OCI-LY3 (cell line): ENCODE measurements around the gene CHI3L2.

Source experiments
- H2AFZ ChIP-seq: fragments of 200-600, 300-600 bp; shearing (Covaris generic); 2 replicates; pipeline ENCODE4 v1.6.0; 2014; ENCODE audit warnings: antibody characterized with exemption, low read depth, low read length
- H3K27ac ChIP-seq: fragments of 200-600, 300-600 bp; sonication (generic); 2 replicates; pipeline ENCODE4 v1.5.1; 2014; ENCODE audit warnings: mild to moderate bottlenecking, low read length, moderate library complexity, mixed read lengths
- H3K27me3 ChIP-seq: fragments of 200-600, 300-600 bp; sonication (generic); 2 replicates; pipeline ENCODE4 v1.6.1; 2014; ENCODE audit warnings: low read depth, low read length, mixed read lengths
- H3K36me3 ChIP-seq: fragments of 200-600, 300-600 bp; sonication (generic); replicated peaks from 2 replicates; pipeline ENCODE3; 2014; ENCODE audit warnings: low read depth, low read length, mixed read lengths
- H3K4me1 ChIP-seq: fragments of 300-600, 200-600 bp; sonication (generic); 2 replicates; pipeline ENCODE4 v1.6.1; 2014; ENCODE audit warnings: low read length, mixed read lengths
- H3K4me2 ChIP-seq: fragments of 200-600, 300-600 bp; sonication (generic); 2 replicates; pipeline ENCODE4 v1.6.1; 2014; ENCODE audit warnings: low read length, mixed read lengths
- H3K4me3 ChIP-seq: fragments of 300-600, 200-600 bp; sonication (generic); 2 replicates; pipeline ENCODE4 v1.5.1; 2014; ENCODE audit warnings: antibody characterized with exemption, mild to moderate bottlenecking, low read length, moderate library complexity
- H3K79me2 ChIP-seq: fragments of 300-600, 200-600 bp; shearing (Covaris generic); 2 replicates; pipeline ENCODE4 v1.6.1; 2014; ENCODE audit warnings: mild to moderate bottlenecking, low read length, mixed read lengths
- H3K9ac ChIP-seq: fragments of 300-600, 200-600 bp; shearing (Covaris generic); 2 replicates; pipeline ENCODE4 v1.6.0; 2014; ENCODE audit warnings: mild to moderate bottlenecking, low read length, moderate library complexity
- H3K9me3 ChIP-seq: fragments of 200-600, 300-600 bp; shearing (Covaris generic); 2 replicates; pipeline ENCODE4 v1.6.1; 2014; ENCODE audit warnings: low read length, mixed read lengths; ENCODE audit not compliant: insufficient read depth
- H4K20me1 ChIP-seq: fragments of 200-600, 300-600 bp; sonication (generic); 2 replicates; pipeline ENCODE4 v1.6.1; 2016; ENCODE audit warnings: low read length, mixed read lengths; ENCODE audit not compliant: insufficient read depth
- CTCF ChIP-seq: fragments of 200-600, 300-600 bp; sonication (generic); IDR thresholded peaks from 2 replicates; pipeline ENCODE4 v1.5.1; 2014; ENCODE audit warnings: antibody characterized with exemption, low read length, low read depth
- EZH2phosphoT487 ChIP-seq: fragments of 200-600 bp; shearing (Covaris generic); IDR thresholded peaks from 2 replicates; pipeline ENCODE4 v1.6.1; 2018; ENCODE audit warnings: antibody characterized with exemption, mixed run types, low read depth

The CHI3L2 gene

DNA sequence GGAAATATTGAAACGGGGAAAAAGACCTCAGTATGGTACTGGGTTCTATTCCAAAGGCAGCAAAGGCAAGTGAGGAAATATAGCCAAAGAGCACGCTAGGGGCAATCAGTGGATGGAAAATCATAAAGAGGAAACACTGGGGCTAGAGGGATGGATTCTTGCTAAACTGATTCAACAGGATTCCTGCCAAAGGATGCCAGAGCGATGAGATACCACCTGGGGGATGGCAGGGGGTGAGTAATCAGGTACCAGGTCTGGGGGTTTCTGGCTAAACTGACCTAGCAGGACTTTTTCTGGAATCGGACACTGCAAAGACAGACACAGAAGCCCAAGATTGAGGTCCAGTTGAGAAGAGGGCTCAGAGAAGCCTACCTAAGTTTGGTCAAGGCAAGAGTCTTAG lies 6.7 kb downstream of the CHI3L2 start:
- H3K9ac ChIP-seq: no peak overlapping the region

DNA sequence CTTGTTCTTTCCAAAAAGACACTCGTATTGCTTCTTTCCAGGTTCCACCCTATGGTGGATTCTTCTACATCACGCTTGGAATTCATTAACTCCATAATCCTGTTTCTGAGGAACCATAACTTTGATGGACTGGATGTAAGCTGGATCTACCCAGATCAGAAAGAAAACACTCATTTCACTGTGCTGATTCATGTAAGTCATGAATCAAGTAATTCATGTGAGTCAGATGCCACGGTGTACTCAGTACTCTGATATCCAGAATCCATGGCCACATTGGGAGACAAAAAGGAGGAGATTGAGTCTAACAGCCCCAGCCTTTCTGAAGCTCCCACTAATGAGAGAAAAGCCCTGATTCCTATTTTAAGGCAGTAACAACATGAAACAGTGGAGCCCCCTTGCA lies 7.4 kb downstream of the CHI3L2 start:
- H3K27me3 ChIP-seq: no peaks in the 10 kb centered on the region
- H3K4me2 ChIP-seq: no peak overlapping the region
- no peaks in the 10 kb centered on the region for H3K79me2 ChIP-seq
- no peak overlapping the region for H3K9ac ChIP-seq
- no peaks in the 10 kb centered on the region for H3K36me3 ChIP-seq
- no peaks in the 10 kb centered on the region for H3K9me3 ChIP-seq
- H3K4me3 ChIP-seq: no peak overlapping the region
- H3K4me1 ChIP-seq: peaks cover 1% of the 10 kb centered on the region; the same call in 1 of the 2 replicates
- H2AFZ ChIP-seq: no peak overlapping the region
- no peak overlapping the region for H3K27ac ChIP-seq
- TF ChIP-seq EZH2phosphoT487 (no peak), CTCF (no peak)
- no peaks in the 10 kb centered on the region for H4K20me1 ChIP-seq

More for the DNA sequence above, 6.7 kb downstream of the CHI3L2 start:
- no peaks in the 10 kb centered on the region for H3K36me3 ChIP-seq
- H3K4me1 ChIP-seq: peaks cover 5% of the 10 kb centered on the region; the same call in 1 of the 2 replicates
- H4K20me1 ChIP-seq: no peaks in the 10 kb centered on the region
- H3K4me3 ChIP-seq: no peak overlapping the region
- H3K4me2 ChIP-seq: no peak overlapping the region
- H2AFZ ChIP-seq: no peak overlapping the region
- no peaks in the 10 kb centered on the region for H3K9me3 ChIP-seq
- no peaks in the 10 kb centered on the region for H3K27me3 ChIP-seq
- H3K27ac ChIP-seq: no peak overlapping the region
- TF ChIP-seq CTCF (no peak), EZH2phosphoT487 (no peak)
- H3K79me2 ChIP-seq: no peaks in the 10 kb centered on the region

DNA sequence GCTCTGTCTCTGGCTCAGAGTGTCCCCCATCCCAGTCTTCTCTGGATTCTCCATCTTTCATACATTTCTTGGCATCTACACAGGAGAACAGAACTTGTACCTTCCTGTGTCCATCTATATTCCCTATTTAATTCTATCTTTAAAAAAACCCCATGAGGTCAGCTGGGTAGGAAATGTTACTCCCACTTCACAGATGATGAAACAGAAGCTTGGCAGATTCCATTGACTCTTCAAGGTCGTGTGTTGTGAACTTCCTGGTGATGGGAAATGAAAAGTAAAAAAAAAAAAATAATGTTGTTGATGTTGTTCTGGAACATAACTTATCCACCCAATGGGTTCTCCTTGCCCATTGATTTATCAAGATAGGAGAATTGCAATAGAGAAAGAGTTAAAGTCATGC lies 8.9 kb downstream of the CHI3L2 start:
- Histone ChIP-seq H3K9me3 (no peaks in the 10 kb centered on the region), H3K27me3 (no peaks in the 10 kb centered on the region), H3K4me1 (no peaks in the 10 kb centered on the region), H4K20me1 (no peaks in the 10 kb centered on the region), H2AFZ (no peak overlapping the region), H3K27ac (no peak overlapping the region), H3K4me2 (no peak overlapping the region), H3K79me2 (no peaks in the 10 kb centered on the region), H3K9ac (no peak overlapping the region), H3K36me3 (no peaks in the 10 kb centered on the region), H3K4me3 (no peak overlapping the region)
- TF ChIP-seq CTCF: no peak
- TF ChIP-seq EZH2phosphoT487: no peak

GRCh38 chr1:111236806-111237205 lies 9.3 kb downstream of the CHI3L2 start:
- no peak overlapping the region for H3K4me3 ChIP-seq
- TF ChIP-seq CTCF (no peak), EZH2phosphoT487 (no peak)
- no peaks in the 10 kb centered on the region for H3K9me3 ChIP-seq

More at GRCh38 chr1:111236806-111237205, 9.3 kb downstream of the CHI3L2 start:
- Histone ChIP-seq H2AFZ (no peak overlapping the region), H3K4me1 (no peaks in the 10 kb centered on the region), H3K79me2 (no peaks in the 10 kb centered on the region), H3K27me3 (no peaks in the 10 kb centered on the region), H3K9ac (no peak overlapping the region), H3K4me2 (no peak overlapping the region), H3K36me3 (no peaks in the 10 kb centered on the region), H3K27ac (no peak overlapping the region), H4K20me1 (no peaks in the 10 kb centered on the region)
